B cell (primary cell): Measurements from ENCODE around the gene BCL2. TPM values are rescaled to one million over a fixed set of nuclear protein-coding genes. Genes with fewer than 3 reads are reported as not detected.

ENCODE experiments used
- ATAC-seq: fragments of 200-7000 bp; cut with Tn5 transposase; one replicate; pipeline ENCODE4 v1.10.0; 2021; ENCODE audit warnings: low read depth, mild to moderate bottlenecking, moderate number of reproducible peaks, moderate library complexity
- CTCF ChIA-PET: fragments of 350-600 bp; sonication (Branson Sonifier 250); formaldehyde crosslinking; loops from one replicate; lab custom pipeline; 2021; ENCODE audit warnings: antibody characterized with exemption, inconsistent platforms; lab: Charles Lee
- POLR2A ChIA-PET: fragments of 350-600 bp; sonication (Branson Sonifier 250); formaldehyde crosslinking; loops from one replicate; lab custom pipeline; 2021; ENCODE audit warnings: antibody characterized with exemption; lab: Charles Lee
- DNase-seq: peaks from one replicate; pipeline ENCODE4 v3.0.0; 2013
- H2AFZ ChIP-seq: 2 replicates; pipeline ENCODE4 v1.6.1; 2012; ENCODE audit warnings: mild to moderate bottlenecking, low read depth, low read length; ENCODE audit not compliant: insufficient read depth, poor library complexity, severe bottlenecking
- H3K27ac ChIP-seq, 2 donors: 1 replicate in 1 of 2; 2 replicates in 1 of 2; pipeline ENCODE4 v1.5.1; 2012 to 2013; ENCODE audit warnings: low read length in 2 of 2, mild to moderate bottlenecking in 2 of 2, moderate library complexity in 1 of 2
- H3K27me3 ChIP-seq, 4 experiments: fragments of 200-600 bp in 1 of 4; sonication (generic) in 1 of 4; replicated peaks in 1 of 4; 1 replicate in 2 of 4; 2 replicates in 2 of 4; pipeline versions ENCODE4 v1.6.1 to v1.7.0; 2013 to 2016; ENCODE audit warnings: low read length in 3 of 4, mild to moderate bottlenecking in 2 of 4, mixed read lengths in 1 of 4, moderate library complexity in 1 of 4; ENCODE audit not compliant: insufficient read depth in 4 of 4, control insufficient read depth in 3 of 4; ENCODE audit errors: control extremely low read depth in 1 of 4
- H3K36me3 ChIP-seq, 2 experiments: replicated peaks in 1 of 2; 1 replicate in 1 of 2; 2 replicates in 1 of 2; pipeline versions ENCODE4 v1.6.1 to v1.7.1; 2013; ENCODE audit warnings: low read length in 1 of 2; ENCODE audit not compliant: insufficient read depth in 2 of 2, control insufficient read depth in 1 of 2; ENCODE audit errors: control extremely low read depth in 1 of 2, extremely low read depth in 1 of 2
- H3K4me1 ChIP-seq, 2 donors: fragments of 200-600 bp in 1 of 2; sonication (generic) in 1 of 2; 1 replicate in 1 of 2; 2 replicates in 1 of 2; pipeline versions ENCODE4 v1.5.1 to v1.6.1; 2013 to 2017; ENCODE audit warnings: low read length in 2 of 2; ENCODE audit not compliant: control insufficient read depth in 2 of 2, insufficient read depth in 2 of 2
- H3K4me2 ChIP-seq: replicated peaks from 2 replicates; pipeline ENCODE3; 2012; ENCODE audit warnings: mild to moderate bottlenecking, low read depth, low read length; ENCODE audit not compliant: poor library complexity, severe bottlenecking
- H3K4me3 ChIP-seq, 5 experiments: fragments of 200-600 bp in 1 of 5; sonication (generic) in 1 of 5; 1 replicate in 3 of 5; 2 replicates in 2 of 5; pipeline versions ENCODE4 v1.5.1 to v1.7.0; 2011 to 2016; ENCODE audit warnings: low read length in 4 of 5, mild to moderate bottlenecking in 4 of 5, low read depth in 2 of 5, control low read depth in 1 of 5, moderate library complexity in 1 of 5; ENCODE audit not compliant: insufficient read depth in 1 of 5; ENCODE audit errors: control extremely low read depth in 1 of 5, extremely low read depth in 1 of 5
- H3K79me2 ChIP-seq: fragments of 200-600 bp; sonication (generic); one replicate; pipeline ENCODE4 v1.6.0; 2016; ENCODE audit warnings: low read length; ENCODE audit not compliant: control insufficient read depth, insufficient read depth
- H3K9ac ChIP-seq: fragments of 200-600 bp; sonication (generic); 2 replicates; pipeline ENCODE4 v1.6.1; 2017; ENCODE audit warnings: mild to moderate bottlenecking, low read length, moderate library complexity
- H3K9me3 ChIP-seq, 3 donors: one replicate each; pipeline versions ENCODE4 v1.6.1 to v1.7.1; 2013; ENCODE audit warnings: low read length in 2 of 3; ENCODE audit not compliant: control insufficient read depth in 2 of 3, insufficient read depth in 1 of 3; ENCODE audit errors: control extremely low read depth in 1 of 3
- H4K20me1 ChIP-seq: 2 replicates; pipeline ENCODE4 v1.6.0; 2012; ENCODE audit warnings: mild to moderate bottlenecking, low read length; ENCODE audit not compliant: insufficient read depth, control insufficient read depth, poor library complexity, severe bottlenecking
- H3K27ac Mint-ChIP-seq: one replicate; pipeline ENCODE4 v1.8.0; 2021; ENCODE audit warnings: mixed read lengths
- H3K27me3 Mint-ChIP-seq: one replicate; pipeline ENCODE4 v1.8.0; 2021; ENCODE audit warnings: mixed read lengths
- H3K4me1 Mint-ChIP-seq: one replicate; pipeline ENCODE4 v1.8.0; 2021; ENCODE audit warnings: mixed read lengths
- H3K4me3 Mint-ChIP-seq: one replicate; pipeline ENCODE4 v1.8.0; 2021; ENCODE audit warnings: mixed read lengths
- H3K9me3 Mint-ChIP-seq: one replicate; pipeline ENCODE4 v1.8.0; 2022; ENCODE audit warnings: mixed read lengths; ENCODE audit not compliant: insufficient read depth
- CTCF ChIP-seq: fragments of 200-600 bp; IDR thresholded peaks from one replicate; pipeline ENCODE4 v1.8.0; 2022; ENCODE audit warnings: antibody characterized with exemption, mild to moderate bottlenecking
- EZH2 ChIP-seq: IDR thresholded peaks from 2 replicates; pipeline ENCODE4 v1.6.1; 2012; ENCODE audit warnings: borderline replicate concordance, low read depth, mild to moderate bottlenecking, moderate library complexity, low read length; ENCODE audit not compliant: insufficient read depth, poor library complexity, severe bottlenecking
- WGBS: methylation state at CpG from one replicate; pipeline ENCODE4 v1.1.5; 2013; ENCODE audit warnings: missing lambda C conversion rate; ENCODE audit not compliant: insufficient coverage; 5-methylcytosine and 5-hydroxymethylcytosine counted together
- intact Hi-C: fragments of 100-400 bp; cut with micrococcal nuclease; formaldehyde crosslinking; loops from one replicate; pipeline ENCODE4 v1.10.0; 2022
- polyA minus RNA-seq: library from RNA; depleted of rRNA, polyadenylated mRNA; stranded (reverse); fragments of >200 nt; gene quantifications from 2 replicates; pipeline ENCODE4 v1.2.3, GENCODE V29; 2012
- polyA plus RNA-seq: library from polyadenylated mRNA; depleted of rRNA; stranded (reverse); fragments of >200 nt; gene quantifications from 2 replicates; pipeline ENCODE4 v1.2.3, GENCODE V29; 2012
- total RNA-seq, 2 donors: library from RNA; stranded (reverse); fragments of 120-200 nt in 1 of 2; gene quantifications; 1 replicate in 1 of 2; 2 replicates in 1 of 2; pipeline versions ENCODE4 v1.2.3 to v1.2.4, GENCODE V29; 2013 to 2022

Gene BCL2
- total RNA-seq (141 and 144 TPM in 2 replicates), polyA plus RNA-seq (27.6 and 34.9 TPM in 2 replicates), polyA minus RNA-seq (72.7 and 83.4 TPM in 2 replicates)
- 88.1 TPM for total RNA-seq (2013)

GRCh38 chr18:63319383-63320122, at the start of gene BCL2:
Gene BCL2 (minus strand): TSS chr18:63319769.
- H3K4me3 Mint-ChIP-seq: peak within 1 kb of the TSS; percentile 95
- H3K27me3 Mint-ChIP-seq: no peaks in the 10 kb centered on the region
- ATAC-seq (no peak), DNase-seq (no peak)
- 0% methylated on average over 60 of the region's 78 CpGs for WGBS
- POLR2A ChIA-PET: interaction anchor here (1.0 to 4.5 kb wide), 7 partner anchors 26 to 188 kb away, joined by 3 to 30 read pairs (median 7); no protein-coding TSS in a partner anchor
- peak within 1 kb of the TSS; percentile 73 to 92 for H3K27ac ChIP-seq
- TF ChIP-seq EZH2: no peak
- TF ChIP-seq CTCF: no peak
- peak within 1 kb of the TSS; percentile 97 for H3K27ac Mint-ChIP-seq
- intact Hi-C loops: loop anchor here (1.0 to 10.0 kb wide), 9 partner anchors 8 to 1133 kb away; partner anchors contain the start of genes KDSR, PHLPP1, PIGN and RELCH
- H3K4me1 Mint-ChIP-seq: peaks cover 51% of the 10 kb centered on the region
- peak within 1 kb of the TSS; percentile 72 for H2AFZ ChIP-seq
- no peaks in the 10 kb centered on the region for H3K9me3 Mint-ChIP-seq
- CTCF ChIA-PET: interaction anchor here (0.9 to 3.9 kb wide), 20 partner anchors 12 to 301 kb away, joined by 3 to 136 read pairs (median 18); no protein-coding TSS in a partner anchor
- peaks cover 52% of the 10 kb centered on the region for H3K79me2 ChIP-seq
- H3K27me3 ChIP-seq: no peaks in the 10 kb centered on the region
- no peaks in the 10 kb centered on the region for H4K20me1 ChIP-seq
- peak within 1 kb of the TSS; percentile 91 for H3K9ac ChIP-seq
- H3K36me3 ChIP-seq: no peaks in the 10 kb centered on the region
- H3K4me3 ChIP-seq: peak within 1 kb of the TSS; percentile 85 to 98 (median 96)
- no peaks in the 10 kb centered on the region for H3K9me3 ChIP-seq
- peak within 1 kb of the TSS; percentile 86 for H3K4me2 ChIP-seq
- H3K4me1 ChIP-seq: peaks cover 24 to 40% of the 10 kb centered on the region in 2 donors

- Mint-ChIP-seq H3K27me3 (no peaks in the 10 kb centered on the region), H3K4me3 (peak overlapping the region; percentile 90), H3K4me1 (peaks cover 26% of the 10 kb centered on the region), H3K9me3 (peaks cover 1% of the 10 kb centered on the region), H3K27ac (peak overlapping the region; percentile 51)
- H3K36me3 ChIP-seq: no peaks in the 10 kb centered on the region
- no CpG with 5 or more reads among the region's 4 CpGs for WGBS
- DNase-seq: no peak
- ChIA-PET CTCF (no interaction called here), POLR2A (no interaction called here)
- H3K4me2 ChIP-seq: no peak overlapping the region
- intact Hi-C loops: loop anchor here (5.0 kb wide), 1 partner anchor 1181 kb away; the partner anchor contains the start of genes PIGN and RELCH
- H3K27me3 ChIP-seq: no peaks in the 10 kb centered on the region
- no peaks in the 10 kb centered on the region for H4K20me1 ChIP-seq
- no peak for ATAC-seq
- TF ChIP-seq EZH2 (no peak), CTCF (no peak)
- no peak overlapping the region for H2AFZ ChIP-seq
- no peak overlapping the region for H3K27ac ChIP-seq
- no peaks in the 10 kb centered on the region for H3K9me3 ChIP-seq
- no peak overlapping the region for H3K9ac ChIP-seq
- peaks cover 3% of the 10 kb centered on the region for H3K79me2 ChIP-seq
- H3K4me3 ChIP-seq: no peak overlapping the region
- peaks cover 11 to 13% of the 10 kb centered on the region in 2 donors for H3K4me1 ChIP-seq
Measured at GRCh38 chr18:63368611-63369010, 49.0 kb upstream of the BCL2 start.
